ENCODE data around the gene NLRP2B.
"Not testable (repeated sequence)": the region's sequence is repeated elsewhere in the genome, so short reads cannot be mapped to it uniquely, and the experiment has no call there.

Gene NLRP2B

GRCh38 chrX:57680160-57680559 is at the start of gene NLRP2B:
NLRP2B (minus strand) TSS chrX:57680260.
- DNase-seq (ENCODE audit: low spot score), result no peak

GRCh38 chrX:57725995-57726394 is 45.9 kb upstream of the NLRP2B start:
- DNase-seq (ENCODE audit: low spot score), result not testable (repeated sequence)

- DNase-seq (ENCODE audit: low spot score), result no peak
These were observed 1.3 kb upstream of the NLRP2B start for GRCh38 chrX:57681341-57681740.

GRCh38 chrX:57678686-57679428 is 1.2 kb downstream of the NLRP2B start:
- DNase-seq (ENCODE audit: low spot score), result no peak

GRCh38 chrX:57677132-57677858 is 2.8 kb downstream of the NLRP2B start:
- no peak for DNase-seq (ENCODE audit: low spot score)

GRCh38 chrX:57675320-57675719 is 4.7 kb downstream of the NLRP2B start:
- no peak for DNase-seq (ENCODE audit: low spot score)

GRCh38 chrX:57674861-57675260 is 5.2 kb downstream of the NLRP2B start:
- DNase-seq (ENCODE audit: low spot score), result no peak

- DNase-seq (ENCODE audit: low spot score), result no peak
These were observed 10.1 kb downstream of the NLRP2B start for GRCh38 chrX:57669961-57670360.

- DNase-seq (ENCODE audit: low spot score), result no peak
These were observed 13.1 kb downstream of the NLRP2B start for GRCh38 chrX:57667010-57667409.

- DNase-seq (ENCODE audit: low spot score), result no peak
These were observed 25.0 kb downstream of the NLRP2B start for GRCh38 chrX:57655065-57655464.

GRCh38 chrX:57652705-57653104 is 27.4 kb downstream of the NLRP2B start:
- no peak for DNase-seq (ENCODE audit: low spot score)

GRCh38 chrX:57651169-57651919 is 28.7 kb downstream of the NLRP2B start:
- no peak for DNase-seq (ENCODE audit: low spot score)

GRCh38 chrX:57647020-57647419 is 33.0 kb downstream of the NLRP2B start:
- DNase-seq (ENCODE audit: low spot score), result no peak

GRCh38 chrX:57643698-57644097 is 36.4 kb downstream of the NLRP2B start:
- no peak for DNase-seq (ENCODE audit: low spot score)

- no peak for DNase-seq (ENCODE audit: low spot score)
These were observed 38.7 kb downstream of the NLRP2B start for GRCh38 chrX:57641338-57641737.

GRCh38 chrX:57640674-57641016 is 39.4 kb downstream of the NLRP2B start:
- DNase-seq (ENCODE audit: low spot score), result no peak

GRCh38 chrX:57629438-57629837 is 50.6 kb downstream of the NLRP2B start:
- not testable (repeated sequence) for DNase-seq (ENCODE audit: low spot score)

All from hepatic stellate cell (primary cell).